Fibroblast of mammary gland (primary cell): ENCODE results near the gene LCP2.
"Not testable (repeated sequence)": the region's sequence is repeated elsewhere in the genome, so short reads cannot be mapped to it uniquely, and the experiment has no call there.

Experiments used
- DNase-seq: peaks from one replicate; pipeline ENCODE4 v3.0.0-alpha.2; 2010; ENCODE audit warnings: low read depth
- H3K4me3 ChIP-seq: 2 replicates; pipeline ENCODE4 v1.5.1; 2011; ENCODE audit warnings: low read depth, mild to moderate bottlenecking, low read length, moderate library complexity; ENCODE audit not compliant: control insufficient read depth
- TF ChIP-seq, protein P1 (sequence below): conservative IDR thresholded peaks from 2 replicates; pipeline ENCODE4 v1.5.1; 2011; ENCODE audit warnings: low read depth, low read length, inconsistent platforms; ENCODE audit not compliant: control insufficient read depth, insufficient read depth

Gene LCP2

DNA sequence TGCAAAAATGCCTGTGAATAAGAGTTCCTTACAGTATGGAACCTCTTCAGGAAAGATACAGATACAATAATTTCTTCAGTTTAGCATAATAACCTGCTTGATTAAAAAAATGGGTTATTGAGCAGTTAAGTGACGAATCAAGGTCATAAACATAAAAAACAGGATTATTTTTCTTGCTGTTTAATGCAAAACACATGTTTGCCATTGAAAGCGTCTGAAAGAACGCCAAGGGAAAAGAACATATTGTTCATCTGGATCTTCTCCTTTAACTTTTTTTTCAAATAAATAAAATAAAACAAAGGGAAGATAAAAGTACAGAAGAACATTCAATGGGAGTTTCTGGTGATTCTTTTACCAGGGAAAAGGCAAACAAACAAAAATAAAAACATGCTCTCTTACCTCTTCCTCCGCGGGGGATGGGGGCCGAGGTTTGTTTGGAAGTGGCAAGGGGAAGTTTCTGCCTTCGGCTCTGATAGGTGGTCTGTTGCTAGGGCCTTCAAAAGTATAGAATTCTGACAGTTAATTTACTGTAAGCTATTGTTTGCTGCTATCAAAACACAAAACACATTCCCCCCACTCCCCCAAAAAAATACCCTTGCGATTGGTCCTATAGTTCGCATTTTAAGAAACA is 44.7 kb downstream of the LCP2 start:
- TF ChIP-seq, protein P1, sequence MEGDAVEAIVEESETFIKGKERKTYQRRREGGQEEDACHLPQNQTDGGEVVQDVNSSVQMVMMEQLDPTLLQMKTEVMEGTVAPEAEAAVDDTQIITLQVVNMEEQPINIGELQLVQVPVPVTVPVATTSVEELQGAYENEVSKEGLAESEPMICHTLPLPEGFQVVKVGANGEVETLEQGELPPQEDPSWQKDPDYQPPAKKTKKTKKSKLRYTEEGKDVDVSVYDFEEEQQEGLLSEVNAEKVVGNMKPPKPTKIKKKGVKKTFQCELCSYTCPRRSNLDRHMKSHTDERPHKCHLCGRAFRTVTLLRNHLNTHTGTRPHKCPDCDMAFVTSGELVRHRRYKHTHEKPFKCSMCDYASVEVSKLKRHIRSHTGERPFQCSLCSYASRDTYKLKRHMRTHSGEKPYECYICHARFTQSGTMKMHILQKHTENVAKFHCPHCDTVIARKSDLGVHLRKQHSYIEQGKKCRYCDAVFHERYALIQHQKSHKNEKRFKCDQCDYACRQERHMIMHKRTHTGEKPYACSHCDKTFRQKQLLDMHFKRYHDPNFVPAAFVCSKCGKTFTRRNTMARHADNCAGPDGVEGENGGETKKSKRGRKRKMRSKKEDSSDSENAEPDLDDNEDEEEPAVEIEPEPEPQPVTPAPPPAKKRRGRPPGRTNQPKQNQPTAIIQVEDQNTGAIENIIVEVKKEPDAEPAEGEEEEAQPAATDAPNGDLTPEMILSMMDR = no peak
- H3K4me3 ChIP-seq = no peak overlapping the region
- peak; percentile 76 for DNase-seq

DNA sequence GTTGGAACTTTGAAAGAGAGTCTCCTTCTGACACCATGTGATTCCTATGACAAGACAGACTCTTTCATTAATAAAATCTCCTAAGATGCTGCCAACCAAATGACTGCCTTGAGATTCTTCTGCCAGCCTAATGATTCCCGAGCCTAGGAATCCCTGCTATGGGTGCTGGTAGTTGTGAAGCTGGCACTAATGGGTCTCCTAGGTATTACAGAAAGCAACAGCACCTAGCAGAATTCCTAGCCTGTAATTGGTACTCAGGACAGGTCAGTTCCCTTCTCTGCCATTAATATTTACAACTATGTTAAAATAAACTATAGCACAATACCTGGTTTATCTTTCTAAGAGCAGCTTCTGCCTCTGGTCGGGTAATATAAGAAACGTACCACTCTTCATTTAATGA is 45.5 kb downstream of the LCP2 start:
- H3K4me3 ChIP-seq = no peak overlapping the region
- TF ChIP-seq, protein P1 = no peak
- DNase-seq = no peak

DNA sequence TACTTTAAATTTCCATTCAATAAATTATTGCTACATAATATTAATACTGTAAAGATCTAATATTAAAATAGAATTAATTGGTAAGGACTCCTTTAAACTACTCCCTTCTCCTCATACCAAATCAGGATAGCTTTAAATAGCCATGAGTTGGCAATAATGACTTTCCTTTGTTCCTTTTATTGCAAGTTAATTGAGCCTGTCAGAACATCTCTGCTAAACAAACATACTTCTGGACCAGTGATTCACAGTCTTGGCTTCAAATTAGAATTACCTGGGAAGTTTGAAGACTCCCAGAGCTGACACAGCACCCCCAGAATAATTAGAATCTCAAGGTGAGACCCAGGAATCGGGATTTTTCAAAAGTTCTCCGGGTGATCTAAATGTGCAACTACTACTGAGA is 46.1 kb downstream of the LCP2 start:
- no peak for DNase-seq
- TF ChIP-seq, protein P1 = no peak
- H3K4me3 ChIP-seq = no peak overlapping the region

DNA sequence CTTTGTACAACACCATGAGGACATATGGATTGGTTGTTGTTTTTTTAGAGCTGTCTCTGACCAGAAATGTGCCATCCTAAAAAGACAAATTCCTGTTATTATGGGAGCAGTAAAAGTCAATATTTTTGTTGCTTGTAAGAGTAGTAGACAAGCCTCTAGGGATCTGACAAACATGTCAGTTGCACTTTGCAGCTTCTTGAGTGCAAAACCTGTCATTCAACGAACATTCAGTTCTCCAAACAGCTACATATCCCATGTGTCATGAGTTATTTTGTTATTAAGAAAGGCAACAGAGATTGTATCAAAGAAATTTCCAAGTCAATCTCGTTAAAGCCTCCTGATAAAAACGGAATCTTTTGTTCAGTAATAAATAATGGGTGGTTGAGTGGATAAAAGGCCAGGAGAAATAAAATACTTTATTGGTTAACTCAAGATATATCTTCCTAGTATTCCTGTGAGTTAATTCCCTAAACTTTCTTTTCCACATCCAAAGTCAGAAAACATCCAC is 46.7 kb downstream of the LCP2 start:
- DNase-seq = peak; percentile 28
- TF ChIP-seq, protein P1 = no peak
- H3K4me3 ChIP-seq = no peak overlapping the region

DNA sequence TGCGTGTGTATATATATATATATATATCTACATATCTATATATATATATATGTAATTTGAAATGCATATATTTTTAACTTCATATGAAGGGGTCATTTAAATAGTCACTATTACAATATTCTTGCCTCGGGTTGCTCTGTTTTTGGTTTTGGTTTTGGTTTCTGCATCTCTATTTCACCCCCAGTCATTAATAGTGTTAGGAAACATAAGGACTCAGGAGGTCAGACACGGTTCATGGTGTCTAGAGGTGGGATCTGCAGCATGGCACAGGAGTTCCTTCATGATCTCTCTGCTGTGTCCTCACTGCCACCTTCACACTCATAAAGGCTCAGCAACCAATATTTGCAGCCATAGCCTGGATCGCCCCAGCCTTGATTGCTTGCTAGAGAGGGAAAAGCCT is 48.2 kb downstream of the LCP2 start:
- H3K4me3 ChIP-seq = no peak overlapping the region
- TF ChIP-seq, protein P1 = no peak
- no peak for DNase-seq

DNA sequence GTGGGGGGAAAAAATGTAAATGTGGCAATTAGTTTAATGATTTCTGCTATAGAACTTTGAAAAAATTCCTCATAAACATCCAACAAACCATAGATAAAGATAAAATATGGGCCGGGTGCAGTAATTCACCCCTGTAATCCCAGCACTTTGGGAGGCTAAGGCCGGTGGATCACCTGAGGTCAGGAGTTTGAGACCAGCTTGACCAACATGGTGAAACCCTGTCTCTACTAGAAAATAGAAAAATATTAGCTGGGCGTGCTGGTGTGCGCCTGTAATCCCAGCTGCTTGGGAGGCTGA is 48.7 kb downstream of the LCP2 start:
- not testable (repeated sequence) for H3K4me3 ChIP-seq, DNase-seq

DNA sequence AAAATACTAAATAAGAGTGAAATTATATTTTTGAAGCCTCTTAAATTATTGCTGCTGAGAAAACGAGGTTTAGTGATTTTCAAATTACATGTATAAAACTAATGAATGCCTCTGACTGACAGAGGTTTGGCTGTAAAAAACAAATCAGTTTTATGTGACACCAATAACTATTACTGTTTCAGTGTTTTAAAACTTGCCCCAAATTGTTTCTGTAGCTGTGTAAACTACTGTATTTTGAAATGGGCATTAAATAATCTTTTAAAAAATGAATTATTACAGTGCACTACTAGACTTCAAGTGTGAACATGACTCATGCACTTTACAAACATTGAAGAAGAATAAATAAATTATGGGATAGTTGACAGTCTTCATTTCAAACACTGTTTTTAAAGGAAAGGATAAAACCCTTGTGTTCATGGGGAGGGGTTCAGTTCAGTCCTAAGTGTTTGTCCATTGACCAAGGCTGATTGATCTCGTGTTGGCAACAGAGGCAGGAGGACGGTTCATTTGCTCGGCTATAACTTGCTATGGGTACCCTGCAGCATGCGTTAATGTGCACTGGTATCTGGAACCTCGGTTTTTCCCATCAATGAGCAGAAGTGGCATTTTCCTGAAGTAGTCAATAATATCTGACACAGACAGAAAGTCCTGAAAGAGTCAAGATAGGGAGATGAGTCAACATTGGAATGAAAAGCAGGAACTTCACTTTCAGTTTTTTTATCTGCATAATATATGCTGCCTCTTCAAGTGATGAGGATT is 49.2 kb downstream of the LCP2 start:
- DNase-seq = no peak
- TF ChIP-seq, protein P1 = no peak
- no peak overlapping the region for H3K4me3 ChIP-seq
